Hepatocyte (in vitro differentiated cells): Measurements from ENCODE around the gene CYP27B1.

Experiments used
- EZH2phosphoT487 ChIP-seq: fragments of 200-600 bp; sonication (generic); IDR thresholded peaks from one replicate; pipeline ENCODE4 v1.6.1; 2018; ENCODE audit warnings: antibody characterized with exemption, mild to moderate bottlenecking, low read depth, moderate library complexity; ENCODE audit not compliant: unreplicated experiment, severe bottlenecking
- TF ChIP-seq, protein P1 (sequence below): fragments of 200-600 bp; sonication (generic); IDR thresholded peaks from 2 replicates; pipeline ENCODE4 v1.5.1; 2016; ENCODE audit warnings: antibody characterized with exemption, mild to moderate bottlenecking; ENCODE audit not compliant: poor library complexity

- TF ChIP-seq, protein P1, sequence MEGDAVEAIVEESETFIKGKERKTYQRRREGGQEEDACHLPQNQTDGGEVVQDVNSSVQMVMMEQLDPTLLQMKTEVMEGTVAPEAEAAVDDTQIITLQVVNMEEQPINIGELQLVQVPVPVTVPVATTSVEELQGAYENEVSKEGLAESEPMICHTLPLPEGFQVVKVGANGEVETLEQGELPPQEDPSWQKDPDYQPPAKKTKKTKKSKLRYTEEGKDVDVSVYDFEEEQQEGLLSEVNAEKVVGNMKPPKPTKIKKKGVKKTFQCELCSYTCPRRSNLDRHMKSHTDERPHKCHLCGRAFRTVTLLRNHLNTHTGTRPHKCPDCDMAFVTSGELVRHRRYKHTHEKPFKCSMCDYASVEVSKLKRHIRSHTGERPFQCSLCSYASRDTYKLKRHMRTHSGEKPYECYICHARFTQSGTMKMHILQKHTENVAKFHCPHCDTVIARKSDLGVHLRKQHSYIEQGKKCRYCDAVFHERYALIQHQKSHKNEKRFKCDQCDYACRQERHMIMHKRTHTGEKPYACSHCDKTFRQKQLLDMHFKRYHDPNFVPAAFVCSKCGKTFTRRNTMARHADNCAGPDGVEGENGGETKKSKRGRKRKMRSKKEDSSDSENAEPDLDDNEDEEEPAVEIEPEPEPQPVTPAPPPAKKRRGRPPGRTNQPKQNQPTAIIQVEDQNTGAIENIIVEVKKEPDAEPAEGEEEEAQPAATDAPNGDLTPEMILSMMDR, result no peak
- TF ChIP-seq EZH2phosphoT487, result no peak
Measured at GRCh38 chr12:57749061-57749460, 17.8 kb downstream of the CYP27B1 start.
